NCI-H1092 treated with DMSO at 0.1 percent for 48 hours (cell line): ENCODE results near the gene AKAP6.
"Not testable (repeated sequence)": the region's sequence is repeated elsewhere in the genome, so short reads cannot be mapped to it uniquely, and the experiment has no call there.

Experiments used
- DNase-seq: peaks from one replicate; lab custom pipeline; 2025; lab: John Stamatoyannopoulos, UW

The AKAP6 gene

DNA sequence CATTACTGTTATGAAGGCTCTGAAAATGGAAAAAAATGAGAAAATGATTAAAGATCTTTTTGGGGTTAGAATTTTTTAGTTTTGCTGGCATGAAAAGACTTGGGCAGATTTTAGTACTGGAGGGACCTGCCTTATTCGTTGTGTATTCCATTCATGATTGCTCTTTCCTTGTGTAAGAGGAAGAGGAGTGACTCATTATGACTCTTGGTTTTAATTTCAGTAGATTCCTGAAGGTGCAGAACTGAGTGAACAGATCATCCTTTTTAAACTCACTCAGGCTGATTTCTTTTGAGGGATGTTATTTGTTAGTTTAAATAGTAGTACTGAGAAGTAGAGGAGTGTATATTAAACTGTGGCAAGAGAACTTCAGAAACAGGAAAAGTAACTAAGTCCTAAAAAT is 41.6 kb downstream of the AKAP6 start:
- DNase-seq, result no peak

DNA sequence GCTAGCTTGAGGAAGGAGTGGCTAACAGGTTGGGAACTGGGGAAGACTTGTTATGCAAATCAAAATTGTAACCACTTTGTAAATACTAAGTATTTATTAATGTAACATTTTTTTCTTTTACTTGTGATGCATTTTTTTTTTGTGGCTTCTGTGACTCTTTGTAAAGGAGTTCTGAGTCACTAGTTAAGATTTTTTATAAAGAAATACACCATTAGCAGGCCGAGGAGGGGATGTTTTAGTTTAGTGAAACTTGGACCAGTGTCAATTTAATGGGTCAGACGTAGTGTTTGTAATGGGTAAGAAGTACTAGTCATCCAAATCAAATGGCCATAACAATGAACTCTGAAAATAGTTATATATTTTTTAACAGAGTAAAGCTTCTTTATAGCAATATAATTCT is 43.1 kb downstream of the AKAP6 start:
- DNase-seq, result no peak

DNA sequence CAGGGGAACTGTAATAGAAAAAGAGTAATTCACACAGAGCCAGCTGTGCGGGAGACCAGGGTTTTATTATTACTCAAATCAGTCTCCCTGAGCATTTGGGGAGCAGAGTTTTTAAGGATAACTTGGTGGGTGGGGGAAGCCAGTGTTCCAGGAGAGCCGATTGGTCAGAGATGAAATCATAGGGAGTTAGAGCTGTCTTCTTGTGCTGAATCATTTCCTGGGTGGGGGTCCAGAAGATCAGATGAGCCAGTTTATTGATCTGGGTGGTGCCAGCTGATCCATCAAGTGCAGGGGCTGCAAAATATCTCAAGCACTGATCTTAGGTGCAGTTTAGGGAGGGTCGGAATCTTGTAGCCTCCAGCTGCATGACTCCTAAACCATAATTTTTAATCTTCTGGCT is 44.1 kb downstream of the AKAP6 start:
- not testable (repeated sequence) for DNase-seq

DNA sequence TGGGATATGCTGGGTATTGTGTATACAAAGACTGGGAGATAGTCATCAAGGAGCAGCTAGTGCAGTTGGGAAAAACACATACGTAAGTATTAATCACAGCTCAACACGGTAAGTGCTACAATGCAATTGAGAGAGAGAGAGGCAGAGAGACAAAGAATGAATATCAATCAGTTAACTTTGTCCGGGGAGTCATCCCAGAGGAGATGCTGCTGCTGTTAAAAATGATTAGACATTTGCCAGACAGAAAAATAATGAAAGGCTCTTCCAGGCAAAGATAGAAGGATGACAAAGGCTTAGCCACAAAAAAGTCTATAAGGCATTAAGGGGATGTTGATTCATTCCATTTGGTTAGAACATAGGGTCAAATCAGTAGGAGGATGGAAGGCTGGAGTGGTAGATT is 45.1 kb downstream of the AKAP6 start:
- no peak for DNase-seq

DNA sequence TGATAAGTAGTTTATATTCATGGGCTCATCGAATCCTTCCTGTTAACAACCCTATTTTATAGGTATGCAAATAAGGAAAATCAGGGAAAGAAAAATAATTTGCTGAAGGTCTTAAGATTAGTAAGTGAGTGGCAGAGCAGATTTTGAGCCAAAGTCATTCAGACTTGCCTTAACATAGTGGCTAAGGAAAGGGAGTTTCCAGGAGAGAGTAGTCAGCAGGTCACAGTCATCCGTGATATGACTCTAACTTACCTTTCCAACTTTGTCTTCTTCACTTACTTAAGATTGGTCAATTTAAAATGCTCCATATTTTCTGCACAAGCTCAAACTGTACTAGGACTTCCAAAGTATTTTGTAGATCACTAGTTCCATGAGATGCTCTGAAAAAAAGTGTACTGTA is 46.6 kb downstream of the AKAP6 start:
- DNase-seq, result no peak

DNA sequence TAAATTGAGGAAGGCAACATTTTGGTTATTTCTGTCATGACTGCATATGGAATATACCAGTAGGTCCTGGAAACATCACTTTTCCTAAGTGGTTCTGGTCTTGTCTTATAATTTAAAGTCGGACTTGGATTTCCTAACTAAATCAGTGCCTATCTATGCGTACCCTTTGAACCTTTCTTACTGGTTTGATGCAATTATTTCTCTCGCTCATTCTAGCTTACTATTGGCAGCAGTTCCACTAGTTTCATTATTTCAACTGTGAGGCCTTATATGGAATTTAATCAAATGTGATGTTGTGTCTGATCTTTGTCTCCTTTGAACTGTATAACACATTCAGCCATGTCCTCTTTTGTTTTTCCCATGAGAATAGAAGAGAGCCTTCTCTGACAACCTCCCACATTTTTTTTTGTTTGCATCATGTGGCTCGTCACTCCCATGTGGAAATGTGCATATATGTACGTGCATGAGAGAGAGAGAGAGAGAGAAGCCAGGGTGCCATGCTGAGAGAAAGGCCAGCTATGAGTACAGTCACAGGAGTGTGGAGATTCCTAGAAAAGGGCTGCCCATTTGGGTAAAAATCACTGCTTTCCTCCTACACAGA is 48.0 kb downstream of the AKAP6 start:
- DNase-seq, result no peak

DNA sequence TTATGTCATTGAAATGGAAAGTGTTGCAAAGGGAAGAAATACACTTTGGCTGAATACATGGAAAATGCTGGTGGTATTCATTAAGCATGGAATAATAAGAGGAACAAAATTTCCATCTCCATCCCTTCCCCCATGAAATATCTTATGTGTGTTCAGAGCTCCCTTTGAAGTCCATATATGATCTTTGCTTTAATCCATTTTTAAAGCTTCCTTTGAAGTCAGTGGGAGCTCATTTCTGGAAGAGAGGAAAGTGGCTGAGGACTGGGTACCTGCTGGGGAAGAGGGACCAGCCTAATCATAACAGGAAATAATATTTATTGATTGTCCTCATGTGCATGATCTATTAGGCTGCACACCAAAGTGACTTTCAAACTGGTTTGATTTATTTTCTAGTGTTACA is 49.2 kb downstream of the AKAP6 start:
- no peak for DNase-seq

DNA sequence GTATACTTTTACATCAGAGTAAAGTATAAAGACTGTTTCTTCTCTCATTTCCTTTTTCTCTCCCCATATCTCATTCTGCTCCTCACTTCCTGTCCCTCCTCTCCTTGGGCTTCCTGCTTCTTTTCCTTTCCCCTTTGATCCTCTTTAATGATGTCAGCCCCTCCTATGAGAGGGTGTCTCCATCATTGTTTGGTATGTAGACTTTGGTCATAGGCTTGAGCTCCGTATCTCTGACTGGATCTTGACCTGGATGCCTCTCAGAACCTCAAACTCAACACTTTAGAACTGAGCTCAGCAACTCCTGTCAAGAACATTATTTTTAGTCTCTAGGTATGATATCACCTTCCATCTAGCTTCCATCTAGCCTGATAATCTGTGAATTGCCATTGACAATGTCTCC is 50.3 kb downstream of the AKAP6 start:
- no peak for DNase-seq

DNA sequence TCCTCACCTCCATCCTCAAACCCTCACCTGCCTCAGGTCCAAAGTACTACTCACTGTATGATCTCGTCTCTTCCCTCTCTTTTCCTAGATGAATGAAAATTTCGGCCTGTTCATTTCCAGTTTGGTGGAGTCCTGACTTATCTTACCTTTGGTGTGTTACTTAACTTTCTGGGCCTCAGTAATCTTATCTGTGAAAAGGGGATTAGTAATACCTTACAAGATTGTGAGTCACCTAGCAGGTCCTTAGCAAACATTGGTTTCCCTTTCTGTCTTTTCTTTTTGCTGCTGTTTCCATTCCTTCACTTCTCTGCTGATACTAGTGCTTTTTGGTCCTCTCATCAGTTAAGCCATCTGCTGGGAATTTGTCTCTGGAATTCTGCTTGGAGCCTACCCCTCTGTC is 52.8 kb downstream of the AKAP6 start:
- DNase-seq, result no peak

DNA sequence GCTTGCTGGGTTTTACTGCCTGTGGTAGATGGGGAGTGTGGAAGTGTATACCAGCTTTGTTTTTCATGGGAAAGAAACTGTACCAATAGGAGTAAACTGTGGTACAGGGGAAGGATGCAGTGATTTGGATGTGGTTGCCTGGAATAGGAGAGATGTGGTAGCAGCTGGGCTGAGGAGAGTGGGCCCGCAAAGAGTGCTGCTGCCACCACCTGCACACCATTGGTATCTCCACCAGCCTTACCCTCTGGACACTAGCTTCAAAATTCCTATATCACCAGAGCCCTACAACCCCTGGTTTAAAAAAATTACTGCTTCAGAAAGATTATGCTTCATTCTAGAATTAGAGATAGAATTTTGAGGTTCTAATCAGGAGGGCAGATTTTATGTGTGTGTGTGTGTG is 53.6 kb downstream of the AKAP6 start:
- no peak for DNase-seq

DNA sequence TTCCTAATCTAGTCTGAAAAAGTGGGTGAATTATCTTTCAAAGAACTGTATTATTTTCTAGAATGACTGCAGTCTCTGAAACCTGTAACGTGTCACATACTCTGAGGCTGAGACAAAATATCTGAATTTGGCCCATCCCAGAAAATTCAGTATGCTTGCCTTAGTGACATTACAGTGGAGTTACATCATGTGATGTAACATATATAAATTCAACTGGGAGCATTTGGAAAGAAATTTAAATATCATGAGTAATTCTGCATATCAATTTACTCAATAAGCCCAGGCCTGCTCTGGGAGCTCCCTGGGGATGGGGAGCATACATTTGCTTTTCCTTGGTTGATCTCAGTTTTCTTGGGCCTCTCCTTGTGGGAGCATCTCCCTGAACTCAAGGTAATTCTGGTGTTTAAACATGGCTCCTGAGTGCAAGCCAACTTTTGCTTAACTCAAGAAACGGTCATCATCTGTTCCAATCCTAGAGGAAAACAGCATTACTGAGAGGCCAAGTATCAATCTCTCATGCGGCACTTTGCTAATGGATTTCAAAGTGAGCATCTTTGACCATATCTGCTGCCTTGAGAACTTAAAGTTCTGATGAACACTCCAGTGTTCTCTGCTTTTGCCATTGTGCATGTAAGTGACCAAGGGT is 54.4 kb downstream of the AKAP6 start:
- no peak for DNase-seq

DNA sequence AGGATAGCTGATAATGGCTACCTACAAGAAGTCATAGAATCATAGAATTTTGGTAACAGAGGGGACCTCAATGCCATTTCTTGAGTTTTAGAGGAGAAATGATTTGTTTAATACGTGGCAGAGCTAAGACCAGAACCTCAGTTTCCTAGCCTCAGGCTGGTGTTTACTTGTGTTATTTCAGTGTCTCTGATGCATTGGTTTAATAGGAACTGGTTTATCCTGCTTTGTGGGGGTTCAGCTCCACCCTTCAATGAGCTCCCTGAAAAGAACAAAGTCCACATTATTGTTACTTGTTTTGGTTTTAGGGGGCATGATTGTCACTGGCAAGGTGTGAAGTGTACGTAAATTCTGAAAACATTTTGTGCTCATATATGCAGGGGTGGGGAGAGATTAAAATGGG is 55.4 kb downstream of the AKAP6 start:
- DNase-seq, result no peak

DNA sequence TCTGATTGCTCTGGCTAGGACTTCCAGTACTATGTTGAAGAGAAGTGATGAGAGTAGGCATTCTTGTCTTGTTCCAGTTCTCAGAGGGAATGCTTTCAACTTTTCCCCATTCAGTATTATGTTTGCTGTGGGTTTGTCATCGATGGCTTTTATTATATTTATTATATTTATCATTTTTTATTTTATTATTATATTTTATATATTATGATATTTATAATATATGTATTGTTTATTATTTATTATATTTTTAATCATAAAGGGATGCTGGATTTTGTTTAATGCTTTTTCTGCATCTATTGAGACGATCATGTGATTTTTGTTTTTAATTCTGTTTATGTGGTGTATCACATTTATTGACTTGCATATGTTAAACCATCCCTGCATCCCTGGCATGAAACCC is 58.2 kb downstream of the AKAP6 start:
- DNase-seq, result not testable (repeated sequence)

DNA sequence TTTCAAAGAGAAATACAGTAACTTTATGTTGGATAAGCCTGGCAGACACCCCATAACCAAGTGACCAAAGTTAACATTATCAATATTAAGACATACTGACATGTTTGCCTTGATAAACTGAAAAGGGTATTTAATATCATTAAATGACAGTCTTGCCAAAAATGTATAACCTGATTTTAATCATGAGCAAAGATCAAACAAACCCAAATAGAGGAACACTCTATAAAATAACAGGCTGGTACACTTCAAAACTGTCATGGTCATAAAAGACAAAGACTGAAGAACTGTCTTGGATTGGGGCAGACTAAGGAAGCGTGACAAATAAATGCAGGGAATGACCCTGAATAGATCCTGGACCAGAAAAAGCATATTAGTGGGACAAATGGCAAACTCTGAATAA is 64.0 kb downstream of the AKAP6 start:
- DNase-seq, result no peak

DNA sequence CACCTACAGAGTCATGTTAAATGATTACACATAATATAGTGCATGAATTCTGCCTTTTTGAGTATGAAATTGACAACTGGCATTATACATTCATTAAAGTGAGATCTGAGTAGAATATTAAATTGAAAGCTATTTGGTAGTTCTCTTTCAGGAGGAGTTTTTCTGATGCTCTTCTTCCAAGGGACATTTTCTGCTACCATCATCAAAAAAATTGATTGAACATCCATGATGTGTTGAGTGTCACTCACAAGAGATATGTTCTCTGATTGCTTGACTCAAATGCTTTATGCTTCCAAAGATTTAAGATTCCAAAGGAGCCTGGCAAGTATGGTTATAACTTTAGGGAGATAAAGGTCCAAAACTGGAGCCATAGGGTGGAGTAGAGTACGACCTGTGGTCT is 64.9 kb downstream of the AKAP6 start:
- no peak for DNase-seq

DNA sequence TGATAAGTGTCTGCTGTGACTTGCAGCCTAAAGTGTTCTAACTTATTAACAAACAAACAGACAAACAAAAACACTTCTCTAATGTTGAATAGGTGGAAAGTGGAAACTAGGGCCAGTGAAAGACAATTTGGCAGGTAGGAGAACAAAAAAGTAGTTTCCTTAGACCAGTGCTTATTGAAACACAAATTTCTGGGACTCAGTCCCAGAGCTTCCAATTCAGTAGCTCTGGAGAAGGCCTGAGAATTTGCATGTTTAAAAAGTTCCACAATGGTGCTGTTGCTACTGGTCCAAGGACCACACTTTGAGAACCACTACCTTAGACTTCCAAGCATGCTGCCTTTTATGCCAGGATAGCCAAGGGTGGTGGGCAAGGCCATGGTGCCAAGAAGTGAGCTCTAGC is 67.8 kb downstream of the AKAP6 start:
- DNase-seq, result no peak

DNA sequence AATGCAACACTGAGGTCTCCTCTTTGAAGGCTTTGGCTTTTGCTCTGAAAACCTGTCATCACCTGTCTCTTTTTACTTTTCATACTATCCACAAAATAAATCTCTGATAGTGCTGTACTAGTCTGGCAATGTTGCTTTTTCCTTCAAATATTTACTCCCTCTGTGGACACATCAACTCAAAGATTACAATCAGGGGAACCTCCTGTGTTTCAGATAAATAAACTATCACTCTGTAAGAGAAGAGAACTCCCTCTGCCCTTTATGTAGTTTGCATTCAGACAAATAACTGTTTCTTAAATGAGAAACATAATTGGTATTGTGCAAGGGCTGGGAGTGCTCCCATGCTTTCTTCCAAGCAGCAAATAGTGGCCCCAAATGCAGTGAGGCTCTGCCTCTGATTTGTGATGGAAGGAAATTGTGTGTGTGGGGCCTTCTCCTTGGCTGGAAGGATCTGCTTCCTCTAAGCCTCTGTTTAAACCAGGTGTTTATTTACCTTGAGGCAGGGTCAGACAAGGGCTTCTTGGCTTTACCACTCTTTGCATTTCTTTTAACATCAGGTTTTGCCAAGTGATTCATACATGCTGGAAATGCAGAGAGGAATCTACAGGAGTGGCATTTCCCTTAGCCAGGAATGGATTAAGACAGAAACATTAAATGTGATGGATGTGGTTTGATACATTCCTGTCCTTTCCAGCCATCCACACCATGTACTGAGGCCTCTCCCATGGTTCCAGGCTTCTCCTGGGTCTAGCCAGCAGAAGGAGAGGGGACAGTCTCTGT is 69.0 kb downstream of the AKAP6 start:
- DNase-seq, result no peak

DNA sequence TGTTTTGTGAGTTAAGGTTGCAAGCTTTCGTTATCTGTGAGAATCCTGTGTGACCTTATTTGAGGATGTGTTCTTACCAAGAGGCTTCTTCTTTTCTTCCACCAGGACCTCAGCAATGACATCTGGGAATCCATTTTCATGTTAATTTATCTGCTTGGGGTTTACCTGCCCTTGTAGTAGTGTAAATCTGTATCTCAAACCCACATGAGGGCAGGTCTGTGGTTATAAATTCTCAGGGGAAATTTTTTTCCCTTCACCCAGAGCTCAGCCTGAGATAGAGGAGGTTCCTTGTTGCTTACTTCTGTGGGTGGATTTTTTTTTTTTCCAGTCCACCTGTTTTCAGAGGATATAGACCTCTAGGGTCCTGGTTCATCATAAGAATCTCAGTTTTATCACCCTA is 70.8 kb downstream of the AKAP6 start:
- DNase-seq, result no peak

DNA sequence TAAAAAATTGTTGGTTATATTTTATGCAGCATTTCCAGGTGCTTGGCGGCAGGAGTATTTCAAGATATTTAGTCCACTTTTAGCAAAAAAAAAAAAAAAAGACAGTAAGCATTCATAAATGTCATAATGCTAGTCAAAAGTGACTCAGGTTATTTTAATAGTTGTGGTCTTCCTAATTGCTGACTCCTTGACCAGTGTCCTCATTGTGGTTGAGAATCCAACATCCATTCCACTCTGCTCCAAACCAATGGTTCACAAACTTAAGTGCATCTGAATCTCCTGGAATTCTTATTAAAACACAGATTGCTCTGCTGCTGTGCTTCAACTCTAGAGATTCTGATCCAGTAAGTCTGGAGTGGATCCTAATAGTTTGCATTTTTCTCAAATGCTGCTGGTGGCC is 71.4 kb downstream of the AKAP6 start:
- DNase-seq, result no peak

DNA sequence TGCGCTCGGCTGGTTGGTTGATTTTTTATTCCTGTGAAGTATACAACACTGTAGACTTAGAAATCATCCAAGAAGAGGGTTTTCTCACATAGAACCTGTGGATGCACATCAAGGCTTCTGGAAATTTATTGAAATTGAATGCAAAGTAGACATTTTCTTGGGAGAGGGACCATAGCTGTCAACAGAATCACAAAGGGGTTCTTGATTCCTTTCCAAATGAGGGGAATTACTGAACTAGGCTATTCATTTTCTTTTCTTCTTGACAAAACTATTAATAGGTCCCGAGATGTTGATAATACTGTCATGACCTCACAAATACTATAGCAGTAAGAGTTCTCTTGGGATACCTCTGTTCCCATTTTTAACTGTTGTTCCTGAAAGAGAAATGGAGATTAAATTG is 73.9 kb downstream of the AKAP6 start:
- no peak for DNase-seq

DNA sequence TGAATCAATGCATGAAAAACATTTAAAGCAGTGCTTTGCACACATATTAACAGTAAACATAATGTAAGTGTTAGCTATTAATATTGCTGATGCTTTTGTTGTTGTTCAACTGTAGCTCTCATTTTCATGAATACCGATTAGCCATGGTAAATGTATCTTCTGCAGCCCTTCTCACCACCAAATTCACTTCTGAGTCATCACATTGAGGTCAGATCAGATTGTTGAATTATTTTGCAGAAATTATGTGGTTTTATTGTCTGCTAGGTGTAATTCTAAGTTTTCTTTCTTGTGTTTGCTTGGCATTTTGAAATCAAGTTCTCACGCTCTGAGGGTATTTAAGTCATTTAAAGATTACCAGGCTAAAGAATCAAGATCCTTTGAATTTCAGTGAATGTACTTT is 74.6 kb downstream of the AKAP6 start:
- no peak for DNase-seq

DNA sequence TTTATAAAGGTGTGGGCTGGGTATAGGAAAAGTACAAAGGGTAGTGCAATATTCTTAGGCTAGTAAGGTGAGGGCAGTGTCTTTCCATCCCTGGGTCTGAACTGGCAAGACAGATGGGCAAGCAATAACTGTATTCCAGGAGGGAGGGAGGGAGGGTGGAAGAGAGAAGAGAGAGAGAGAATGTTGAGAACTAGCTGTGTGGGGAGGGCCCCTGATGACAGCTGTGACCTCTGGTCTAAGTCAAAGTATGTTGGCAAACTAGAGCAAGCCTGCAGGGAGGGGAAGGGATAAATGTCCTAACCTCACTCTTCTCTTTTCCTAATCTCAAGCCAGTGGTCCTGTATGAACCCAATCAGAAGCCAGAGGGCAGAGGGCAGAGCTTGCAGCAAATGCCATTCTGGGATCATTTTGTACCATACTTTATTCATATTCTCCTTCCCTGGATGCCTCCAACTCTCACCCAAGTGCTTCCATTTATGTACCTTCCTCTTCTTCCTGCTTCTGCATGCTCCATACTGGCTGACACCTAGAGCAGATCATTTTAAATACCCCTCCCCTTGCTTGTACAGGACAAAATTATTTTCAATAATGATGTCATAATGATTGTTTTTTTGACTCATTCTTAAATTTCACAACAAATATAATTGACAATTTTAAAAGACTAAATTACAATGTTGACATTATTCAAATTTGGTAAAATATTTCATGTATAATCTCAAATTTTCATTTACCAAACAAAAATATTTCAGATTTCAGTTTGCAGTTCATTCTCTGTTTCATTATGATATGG is 75.9 kb downstream of the AKAP6 start:
- no peak for DNase-seq

DNA sequence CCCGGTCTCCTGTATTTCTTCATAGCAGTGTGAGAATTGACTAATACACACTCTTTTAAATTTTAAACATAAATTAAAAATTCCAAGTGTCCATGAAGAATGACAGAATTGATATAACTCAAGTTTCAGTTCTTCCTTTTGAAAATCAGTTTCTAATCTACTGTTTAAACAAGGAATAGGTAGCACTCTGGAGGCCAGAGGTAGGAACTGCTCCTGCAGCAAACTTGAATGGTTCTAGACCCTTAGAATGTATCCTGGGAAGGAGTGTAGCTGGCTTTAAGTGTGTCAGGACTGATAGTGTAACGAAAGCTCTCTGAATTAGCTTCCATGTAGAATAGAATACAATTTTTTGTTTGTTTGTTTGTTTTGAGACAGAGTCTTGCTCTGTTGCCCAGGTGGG is 76.8 kb downstream of the AKAP6 start:
- no peak for DNase-seq
